Measurements from ENCODE around the gene FREM2.

FREM2 gene

DNA sequence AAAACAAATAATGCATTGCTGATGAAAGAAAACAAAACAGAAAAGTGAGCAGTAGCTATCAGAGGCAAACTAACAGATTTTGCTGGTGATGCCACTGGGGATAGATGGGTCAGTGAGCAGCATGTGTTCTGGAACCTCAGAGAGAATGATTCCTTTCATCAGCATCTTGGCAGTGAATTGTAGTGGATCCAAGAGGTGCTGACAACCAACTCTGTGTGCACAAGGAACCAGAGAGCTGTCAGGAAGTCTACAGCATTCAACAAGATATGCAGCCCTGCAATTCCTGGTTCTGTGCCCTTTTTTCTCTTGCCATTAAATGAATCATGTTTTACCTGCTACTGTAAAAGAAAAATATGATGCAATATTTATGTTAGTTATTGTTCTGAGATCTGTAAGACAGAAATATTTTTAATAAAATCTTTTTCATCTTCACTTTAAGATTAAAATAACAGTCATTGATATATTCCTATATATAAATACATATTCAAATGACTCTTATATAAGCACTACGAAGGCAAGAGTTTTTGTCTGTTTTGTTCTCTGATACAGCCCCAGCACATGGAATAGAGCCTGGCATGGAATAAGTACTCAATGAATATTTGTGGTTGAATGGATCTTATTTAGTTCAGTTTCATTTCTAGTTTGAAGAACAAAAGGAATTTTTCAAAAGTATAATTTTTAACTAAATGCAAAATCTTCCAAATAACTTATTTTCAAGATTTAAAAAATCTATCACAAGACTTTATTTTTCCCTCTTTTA lies 80.8 kb downstream of the FREM2 start:
- TF ChIP-seq POLR2A (IDR thresholded peaks at IDR 0.05; ENCODE audit: low read depth, low read length), result no peak
- TF ChIP-seq TAF1 (IDR thresholded peaks at IDR 0.05; ENCODE audit: low read depth, low read length), result no peak
- no peak for TF ChIP-seq POLR2AphosphoS5 (IDR thresholded peaks at IDR 0.05; ENCODE audit: low read depth, low read length)
- DNase-seq (ENCODE audit: insufficient read length, low spot score) (no peak), FAIRE-seq (no peak)

DNA sequence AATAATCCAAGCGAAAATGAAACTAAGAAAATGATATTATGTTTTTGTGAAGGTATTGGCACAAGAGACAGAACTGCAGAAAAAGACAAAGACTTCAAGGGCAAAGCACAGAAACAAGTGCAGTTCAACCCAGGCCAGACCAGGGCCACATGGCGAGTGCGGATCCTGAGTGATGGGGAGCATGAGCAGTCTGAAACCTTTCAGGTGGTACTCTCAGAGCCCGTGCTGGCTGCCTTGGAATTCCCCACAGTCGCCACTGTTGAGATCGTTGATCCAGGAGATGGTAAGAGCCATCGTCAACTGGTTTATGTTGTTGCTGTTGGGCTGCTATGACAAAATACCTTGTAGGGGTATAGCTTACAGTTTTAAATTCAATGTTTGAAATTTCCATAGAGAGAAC lies 82.6 kb downstream of the FREM2 start:
- DNase-seq (ENCODE audit: insufficient read length, low spot score) (no peak), FAIRE-seq (no peak)
- TF ChIP-seq PAX5 (IDR thresholded peaks at IDR 0.05; ENCODE audit: insufficient read depth, low read length, severe bottlenecking), result no peak
- TF ChIP-seq TAF1 (IDR thresholded peaks at IDR 0.05; ENCODE audit: low read depth, low read length), result no peak
- TF ChIP-seq POLR2AphosphoS5 (IDR thresholded peaks at IDR 0.05; ENCODE audit: low read depth, low read length), result no peak

GRCh38 chr13:38775085-38775484 lies 88.2 kb downstream of the FREM2 start:
- no peak for FAIRE-seq
- TF ChIP-seq SPI1 (IDR thresholded peaks at IDR 0.05; ENCODE audit: low read depth, low read length), result no peak
- no peak for TF ChIP-seq POLR2AphosphoS5 (IDR thresholded peaks at IDR 0.05; ENCODE audit: low read depth, low read length)
- TF ChIP-seq POU2F2 (IDR thresholded peaks at IDR 0.05; ENCODE audit: low read depth, low read length), result no peak
- TF ChIP-seq PAX5 (IDR thresholded peaks at IDR 0.05; ENCODE audit: insufficient read depth, low read length, severe bottlenecking), result no peak
- no peak for TF ChIP-seq POLR2A (IDR thresholded peaks at IDR 0.05; ENCODE audit: low read depth, low read length)
- TF ChIP-seq TAF1 (IDR thresholded peaks at IDR 0.05; ENCODE audit: low read depth, low read length), result no peak
- DNase-seq (ENCODE audit: insufficient read length, low spot score), result no peak

- TF ChIP-seq POLR2AphosphoS5 (IDR thresholded peaks at IDR 0.05; ENCODE audit: low read depth, low read length), result no peak
- no peak for TF ChIP-seq POU2F2 (IDR thresholded peaks at IDR 0.05; ENCODE audit: low read depth, low read length)
- TF ChIP-seq TAF1 (IDR thresholded peaks at IDR 0.05; ENCODE audit: low read depth, low read length), result no peak
- no peak for TF ChIP-seq PAX5 (IDR thresholded peaks at IDR 0.05; ENCODE audit: insufficient read depth, low read length, severe bottlenecking)
- TF ChIP-seq SPI1 (IDR thresholded peaks at IDR 0.05; ENCODE audit: low read depth, low read length), result no peak
- TF ChIP-seq POLR2A (IDR thresholded peaks at IDR 0.05; ENCODE audit: low read depth, low read length), result no peak
- FAIRE-seq (no peak), DNase-seq (ENCODE audit: insufficient read length, low spot score) (no peak)
Observed at GRCh38 chr13:38777347-38778119, 90.7 kb downstream of the FREM2 start.

DNA sequence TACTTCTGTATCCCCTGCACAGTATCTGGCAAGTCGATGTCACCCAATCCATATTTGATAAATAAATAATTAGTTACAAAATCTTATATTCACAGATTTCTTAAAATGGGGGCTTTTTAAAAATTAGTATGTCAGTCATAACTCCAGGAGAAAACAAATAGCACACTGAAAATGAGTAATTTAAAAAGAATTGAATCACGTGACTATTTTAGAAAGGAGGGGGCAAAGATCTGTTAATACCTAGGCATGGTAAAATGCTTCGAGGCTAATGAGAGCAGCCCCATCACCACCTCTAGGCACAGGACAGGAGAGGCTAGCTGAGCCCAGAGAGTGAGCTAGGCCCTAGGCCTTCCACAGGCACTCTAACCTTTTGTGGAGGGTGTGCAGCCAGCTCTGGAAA lies 94.7 kb downstream of the FREM2 start:
- DNase-seq (ENCODE audit: insufficient read length, low spot score), result no peak
- no peak for TF ChIP-seq PAX5 (IDR thresholded peaks at IDR 0.05; ENCODE audit: insufficient read depth, low read length, severe bottlenecking)
- no peak for TF ChIP-seq SPI1 (IDR thresholded peaks at IDR 0.05; ENCODE audit: low read depth, low read length)
- TF ChIP-seq TAF1 (IDR thresholded peaks at IDR 0.05; ENCODE audit: low read depth, low read length), result no peak
- no peak for TF ChIP-seq POLR2A (IDR thresholded peaks at IDR 0.05; ENCODE audit: low read depth, low read length)
- no peak for TF ChIP-seq POU2F2 (IDR thresholded peaks at IDR 0.05; ENCODE audit: low read depth, low read length)
- TF ChIP-seq POLR2AphosphoS5 (IDR thresholded peaks at IDR 0.05; ENCODE audit: low read depth, low read length), result no peak
- FAIRE-seq, result no peak

GRCh38 chr13:38784036-38784880 lies 97.4 kb downstream of the FREM2 start:
- no peak for FAIRE-seq
- no peak for TF ChIP-seq TAF1 (IDR thresholded peaks at IDR 0.05; ENCODE audit: low read depth, low read length)
- no peak for TF ChIP-seq PAX5 (IDR thresholded peaks at IDR 0.05; ENCODE audit: insufficient read depth, low read length, severe bottlenecking)
- TF ChIP-seq POLR2A (IDR thresholded peaks at IDR 0.05; ENCODE audit: low read depth, low read length), result no peak
- no peak for TF ChIP-seq SPI1 (IDR thresholded peaks at IDR 0.05; ENCODE audit: low read depth, low read length)
- no peak for TF ChIP-seq POU2F2 (IDR thresholded peaks at IDR 0.05; ENCODE audit: low read depth, low read length)
- no peak for TF ChIP-seq POLR2AphosphoS5 (IDR thresholded peaks at IDR 0.05; ENCODE audit: low read depth, low read length)
- DNase-seq (ENCODE audit: insufficient read length, low spot score), result no peak

DNA sequence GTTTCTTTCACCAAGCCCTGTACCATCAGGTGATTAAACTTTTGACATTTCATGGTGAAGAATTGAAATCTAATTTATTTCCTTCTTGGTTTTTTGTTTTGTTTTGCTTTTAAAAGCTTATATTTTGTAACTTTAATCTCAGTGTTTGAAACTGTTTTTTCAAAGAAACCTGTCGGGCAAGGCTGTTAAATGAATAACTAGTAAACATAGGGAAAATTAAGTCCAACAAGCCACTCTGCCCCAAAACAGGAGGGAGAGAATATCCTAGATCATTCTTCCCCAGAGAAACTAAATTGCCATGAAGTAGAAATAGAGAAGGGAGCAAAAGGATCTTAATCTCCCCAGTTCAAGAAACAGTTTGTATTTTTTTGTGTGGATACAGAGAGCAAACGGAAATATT lies 98.2 kb downstream of the FREM2 start:
- DNase-seq (ENCODE audit: insufficient read length, low spot score), result no peak
- TF ChIP-seq SPI1 (IDR thresholded peaks at IDR 0.05; ENCODE audit: low read depth, low read length) (no peak), TAF1 (IDR thresholded peaks at IDR 0.05; ENCODE audit: low read depth, low read length) (no peak), POU2F2 (IDR thresholded peaks at IDR 0.05; ENCODE audit: low read depth, low read length) (no peak), PAX5 (IDR thresholded peaks at IDR 0.05; ENCODE audit: insufficient read depth, low read length, severe bottlenecking) (no peak), POLR2A (IDR thresholded peaks at IDR 0.05; ENCODE audit: low read depth, low read length) (no peak), POLR2AphosphoS5 (IDR thresholded peaks at IDR 0.05; ENCODE audit: low read depth, low read length) (no peak)
- FAIRE-seq, result no peak

- TF ChIP-seq SPI1 (IDR thresholded peaks at IDR 0.05; ENCODE audit: low read depth, low read length) (no peak), TAF1 (IDR thresholded peaks at IDR 0.05; ENCODE audit: low read depth, low read length) (no peak), POLR2A (IDR thresholded peaks at IDR 0.05; ENCODE audit: low read depth, low read length) (no peak), PAX5 (IDR thresholded peaks at IDR 0.05; ENCODE audit: insufficient read depth, low read length, severe bottlenecking) (no peak), POLR2AphosphoS5 (IDR thresholded peaks at IDR 0.05; ENCODE audit: low read depth, low read length) (no peak), POU2F2 (IDR thresholded peaks at IDR 0.05; ENCODE audit: low read depth, low read length) (no peak)
- DNase-seq (ENCODE audit: insufficient read length, low spot score) (no peak), FAIRE-seq (no peak)
Observed at GRCh38 chr13:38785490-38785889, 98.6 kb downstream of the FREM2 start.

- DNase-seq (ENCODE audit: insufficient read length, low spot score) (no peak), FAIRE-seq (no peak)
- TF ChIP-seq POU2F2 (IDR thresholded peaks at IDR 0.05; ENCODE audit: low read depth, low read length), result no peak
- no peak for TF ChIP-seq PAX5 (IDR thresholded peaks at IDR 0.05; ENCODE audit: insufficient read depth, low read length, severe bottlenecking)
- no peak for TF ChIP-seq POLR2AphosphoS5 (IDR thresholded peaks at IDR 0.05; ENCODE audit: low read depth, low read length)
- no peak for TF ChIP-seq TAF1 (IDR thresholded peaks at IDR 0.05; ENCODE audit: low read depth, low read length)
- no peak for TF ChIP-seq POLR2A (IDR thresholded peaks at IDR 0.05; ENCODE audit: low read depth, low read length)
- no peak for TF ChIP-seq SPI1 (IDR thresholded peaks at IDR 0.05; ENCODE audit: low read depth, low read length)
Observed at GRCh38 chr13:38787550-38787949, 100.7 kb downstream of the FREM2 start.
